NCI-H1436 (cell line): ENCODE measurements around the gene TRIM3.

Experiments
- DNase-seq: peaks from one replicate; lab custom pipeline; 2025; lab: John Stamatoyannopoulos, UW

TRIM3 gene

GRCh38 chr11:6480299-6480914 lies 6.7 kb upstream of the TRIM3 start:
- DNase-seq: no peak

- no peak for DNase-seq
Observed at GRCh38 chr11:6476571-6476970, 2.8 kb upstream of the TRIM3 start.

GRCh38 chr11:6475936-6476335 lies 2.2 kb upstream of the TRIM3 start:
- DNase-seq: peak; percentile 49

GRCh38 chr11:6474806-6475500 lies 1.2 kb upstream of the TRIM3 start:
- no peak for DNase-seq

GRCh38 chr11:6474413-6474792 lies 662 bp upstream of the TRIM3 start:
- no peak for DNase-seq

- no peak for DNase-seq
Observed at GRCh38 chr11:6472934-6473333, 807 bp downstream of the TRIM3 start.

GRCh38 chr11:6469599-6469998 lies 4.1 kb downstream of the TRIM3 start:
- no peak for DNase-seq

- peak; percentile 92 for DNase-seq
Observed at GRCh38 chr11:6468712-6469495, 4.8 kb downstream of the TRIM3 start.

- no peak for DNase-seq
Observed at GRCh38 chr11:6459099-6459450, 14.7 kb downstream of the TRIM3 start.

- DNase-seq: no peak
Observed at GRCh38 chr11:6458352-6459098, 15.2 kb downstream of the TRIM3 start.

- DNase-seq: no peak
Observed at GRCh38 chr11:6457581-6458320, 16.0 kb downstream of the TRIM3 start.

GRCh38 chr11:6456361-6457073 lies 17.2 kb downstream of the TRIM3 start:
- DNase-seq: no peak

- DNase-seq: no peak
Observed at GRCh38 chr11:6455070-6455469, 18.7 kb downstream of the TRIM3 start.

- no peak for DNase-seq
Observed at GRCh38 chr11:6453152-6453551, 20.6 kb downstream of the TRIM3 start.

- DNase-seq: no peak
Observed at GRCh38 chr11:6452219-6452618, 21.5 kb downstream of the TRIM3 start.

- DNase-seq: no peak
Observed at GRCh38 chr11:6448574-6448973, 25.2 kb downstream of the TRIM3 start.

GRCh38 chr11:6443269-6444003 lies 30.3 kb downstream of the TRIM3 start:
- peak; percentile 53 for DNase-seq

GRCh38 chr11:6442441-6442840 lies 31.3 kb downstream of the TRIM3 start:
- DNase-seq: no peak

GRCh38 chr11:6440906-6441358 lies 32.8 kb downstream of the TRIM3 start, which contains the start of gene HPX:
Gene HPX, minus strand, starts transcription at chr11:6440987. Its CDS starts 24 bp downstream, at chr11:6440963.
- no peak for DNase-seq

- DNase-seq: peak; percentile 59
Observed at GRCh38 chr11:6438979-6439571, 34.7 kb downstream of the TRIM3 start.
